ENCODE measurements around the gene BICD2. TPM values are rescaled to one million over a fixed set of nuclear protein-coding genes. Genes with fewer than 3 reads are reported as not detected.

Gene BICD2
- total and polyA plus RNA-seq, 2 of the 8 experiments (the other 6 are each of a cell fraction or from before 2014, with no cell fraction given) = 6.6 to 22.8 TPM

DNA sequence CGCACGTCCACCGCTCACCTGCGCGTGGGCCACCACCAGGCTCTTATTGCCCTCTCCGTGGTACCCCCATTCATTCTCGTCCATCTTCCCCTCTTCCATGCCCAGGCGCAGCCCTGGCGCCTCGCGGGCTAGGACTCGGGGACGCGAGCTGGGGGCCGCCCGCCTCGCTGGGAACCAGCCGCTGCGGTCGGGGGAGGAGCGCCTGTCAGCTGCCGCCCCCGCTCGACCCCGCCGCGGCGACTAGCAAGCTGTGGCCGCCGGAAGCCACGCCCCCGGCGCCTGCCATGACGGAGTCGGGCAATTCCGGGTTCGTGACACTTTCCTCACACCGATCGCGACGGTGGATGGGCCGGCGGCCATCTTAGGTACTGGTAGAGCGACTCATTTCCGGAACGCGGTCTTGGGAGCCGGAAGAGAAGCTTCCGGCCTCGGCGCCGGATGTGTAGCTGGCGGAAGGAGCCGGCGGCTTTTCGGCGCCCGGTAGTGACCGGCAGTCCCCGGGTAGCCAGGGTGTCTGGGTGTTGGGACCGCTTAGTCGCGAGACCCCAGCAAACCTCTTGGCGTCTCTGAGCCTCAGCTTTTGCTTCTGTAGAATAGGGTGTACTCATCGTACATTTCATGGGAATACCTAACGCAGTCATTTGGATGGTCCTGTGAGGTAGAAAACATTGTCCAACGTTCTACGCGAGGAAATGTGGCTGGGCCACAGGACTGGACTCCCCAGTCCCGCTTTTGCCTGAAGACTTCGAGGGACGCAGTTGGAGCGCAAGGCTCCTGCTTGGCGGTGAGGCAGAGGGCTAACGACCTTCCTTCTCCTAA, 94.5 kb downstream of the BICD2 start, which contains the start of gene IPPK (continued):
- TF ChIP-seq HDAC2 (IDR thresholded peaks at IDR 0.05; ENCODE audit: borderline replicate concordance in 1 of 2, low read depth in 2 of 2, low read length in 2 of 2) (peak in 1 of 2 experiments; percentile 58; a peak in 1 of 4 replicates), SP1 (IDR thresholded peaks at IDR 0.05; ENCODE audit: low read depth, low read length) (no peak; the same call in 1 of the 2 replicates), HDAC6 (IDR thresholded peaks at IDR 0.05; ENCODE audit: low read depth, low read length) (no peak), EZH2 (IDR thresholded peaks at IDR 0.05; ENCODE audit: low read depth, low read length, severe bottlenecking) (no peak), EP300 (IDR thresholded peaks at IDR 0.05; ENCODE audit: borderline replicate concordance in 1 of 2, low read depth in 2 of 2, low read length in 2 of 2) (no peak), CBX5 (IDR thresholded peaks at IDR 0.05; ENCODE audit: low read depth, low read length) (no peak)
- TF ChIP-seq, protein P1, sequence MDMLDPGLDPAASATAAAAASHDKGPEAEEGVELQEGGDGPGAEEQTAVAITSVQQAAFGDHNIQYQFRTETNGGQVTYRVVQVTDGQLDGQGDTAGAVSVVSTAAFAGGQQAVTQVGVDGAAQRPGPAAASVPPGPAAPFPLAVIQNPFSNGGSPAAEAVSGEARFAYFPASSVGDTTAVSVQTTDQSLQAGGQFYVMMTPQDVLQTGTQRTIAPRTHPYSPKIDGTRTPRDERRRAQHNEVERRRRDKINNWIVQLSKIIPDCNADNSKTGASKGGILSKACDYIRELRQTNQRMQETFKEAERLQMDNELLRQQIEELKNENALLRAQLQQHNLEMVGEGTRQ (IDR thresholded peaks at IDR 0.05; ENCODE audit: low read length) = no peak

Measured in H1 (cell line).